Trophoblast cell (in vitro differentiated cells and primary cell): ENCODE results near the gene TK2.
A peak's percentile ranks its signal among the peaks of the same experiment; 100 is the strongest.

Source experiments
- DNase-seq, 2 donors: peaks; one replicate each; pipeline ENCODE4 v3.0.0-alpha.2; 2016
- H2AFZ ChIP-seq: 2 replicates; pipeline ENCODE4 v1.6.1; 2013; ENCODE audit warnings: low read length, moderate library complexity, mild to moderate bottlenecking; ENCODE audit not compliant: insufficient read depth, poor library complexity
- H2AK5ac ChIP-seq: 2 replicates; pipeline ENCODE4 v1.6.1; 2013; ENCODE audit warnings: mild to moderate bottlenecking, low read length
- H2BK120ac ChIP-seq: 2 replicates; pipeline ENCODE4 v1.6.1; 2013; ENCODE audit warnings: low read length, mild to moderate bottlenecking, moderate library complexity; ENCODE audit not compliant: insufficient read depth, poor library complexity
- H2BK12ac ChIP-seq: 2 replicates; pipeline ENCODE4 v1.6.1; 2013; ENCODE audit warnings: mild to moderate bottlenecking, low read length, moderate library complexity
- H2BK5ac ChIP-seq: 2 replicates; pipeline ENCODE4 v1.6.1; 2013; ENCODE audit warnings: low read length, low read depth, moderate library complexity, mild to moderate bottlenecking; ENCODE audit not compliant: poor library complexity
- H3K14ac ChIP-seq: 2 replicates; pipeline ENCODE4 v1.6.1; 2013; ENCODE audit warnings: mild to moderate bottlenecking, low read length
- H3K18ac ChIP-seq: 2 replicates; pipeline ENCODE4 v1.6.1; 2013; ENCODE audit warnings: mild to moderate bottlenecking, low read length
- H3K23ac ChIP-seq: 2 replicates; pipeline ENCODE4 v1.6.1; 2013; ENCODE audit warnings: low read length
- H3K27ac ChIP-seq: 2 replicates; pipeline ENCODE4 v1.5.1; 2013; ENCODE audit warnings: low read depth, mild to moderate bottlenecking, inconsistent platforms, low read length, moderate library complexity
- H3K27me3 ChIP-seq: 2 replicates; pipeline ENCODE4 v1.6.1; 2013; ENCODE audit warnings: inconsistent platforms, mild to moderate bottlenecking, low read length, moderate library complexity; ENCODE audit not compliant: insufficient read depth
- H3K36me3 ChIP-seq, 2 experiments: 1 replicate in 1 of 2; 2 replicates in 1 of 2; pipeline ENCODE4 v1.6.1; 2013; ENCODE audit warnings: low read length in 2 of 2, mild to moderate bottlenecking in 2 of 2, moderate library complexity in 1 of 2; ENCODE audit not compliant: insufficient read depth in 2 of 2, control insufficient read depth in 1 of 2
- H3K4ac ChIP-seq: 2 replicates; pipeline ENCODE4 v1.6.1; 2013; ENCODE audit warnings: low read depth, mild to moderate bottlenecking, low read length, moderate library complexity
- H3K4me1 ChIP-seq, 2 experiments: 1 replicate in 1 of 2; 2 replicates in 1 of 2; pipeline ENCODE4 v1.6.1; 2013; ENCODE audit warnings: low read length in 2 of 2, mild to moderate bottlenecking in 2 of 2, moderate library complexity in 1 of 2; ENCODE audit not compliant: insufficient read depth in 2 of 2, control insufficient read depth in 1 of 2
- H3K4me2 ChIP-seq: 2 replicates; pipeline ENCODE4 v1.6.1; 2013; ENCODE audit warnings: inconsistent platforms, mild to moderate bottlenecking, low read length, moderate library complexity
- H3K4me3 ChIP-seq: 2 replicates; pipeline ENCODE4 v1.5.1; 2013; ENCODE audit warnings: mild to moderate bottlenecking, low read depth, low read length, inconsistent platforms
- H3K79me1 ChIP-seq: one replicate; pipeline ENCODE4 v1.6.1; 2013; ENCODE audit warnings: low read length
- H3K79me2 ChIP-seq: 2 replicates; pipeline ENCODE4 v1.6.1; 2013; ENCODE audit warnings: low read length, mild to moderate bottlenecking; ENCODE audit not compliant: control insufficient read depth, insufficient read depth, poor library complexity
- H3K9ac ChIP-seq: 2 replicates; pipeline ENCODE4 v1.6.1; 2013; ENCODE audit warnings: mild to moderate bottlenecking, low read length
- H3K9me3 ChIP-seq: 2 replicates; pipeline ENCODE4 v1.6.1; 2013; ENCODE audit warnings: low read depth, mild to moderate bottlenecking, control low read depth, inconsistent platforms, low read length; ENCODE audit not compliant: insufficient read depth
- H4K12ac ChIP-seq: 2 replicates; pipeline ENCODE4 v1.6.1; 2013; ENCODE audit warnings: low read depth, mild to moderate bottlenecking, low read length, moderate library complexity
- H4K8ac ChIP-seq: 2 replicates; pipeline ENCODE4 v1.6.1; 2013; ENCODE audit warnings: low read depth, mild to moderate bottlenecking, low read length, moderate library complexity
- H4K91ac ChIP-seq: one replicate; pipeline ENCODE4 v1.6.1; 2013; ENCODE audit warnings: low read depth, mild to moderate bottlenecking, low read length, moderate library complexity
- WGBS: extraction: QIAGEN DNeasy Blood & Tissue Kit; methylation state at CpG from one replicate; pipeline ENCODE4 v1.1.7; 2013; ENCODE audit warnings: missing lambda C conversion rate; ENCODE audit not compliant: insufficient read length, insufficient coverage; ENCODE audit errors: extremely low coverage; 5-methylcytosine and 5-hydroxymethylcytosine counted together

Gene TK2

DNA sequence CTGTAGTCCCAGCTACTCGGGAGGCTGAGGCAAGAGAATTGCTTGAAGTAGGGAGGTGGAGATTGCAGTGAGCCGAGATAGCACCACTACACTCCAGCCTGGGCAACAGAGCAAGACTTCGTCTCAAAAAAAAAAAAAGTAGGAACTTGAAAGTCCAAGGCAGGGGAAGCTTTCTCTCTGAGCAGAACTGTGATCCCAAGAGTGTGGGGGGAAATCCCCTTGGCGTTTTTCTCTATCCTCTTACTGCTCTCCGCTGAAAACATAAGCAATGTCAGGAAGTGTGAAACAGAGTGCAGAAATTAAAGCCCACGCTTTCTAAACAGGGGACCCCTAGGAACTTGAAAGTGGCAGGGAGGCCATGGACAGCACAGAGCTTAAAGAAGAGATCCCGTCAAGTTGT lies 44.8 kb upstream of the TK2 start:
- H3K4me1 ChIP-seq, result no peaks in the 10 kb centered on the region
- no peak overlapping the region for H2BK5ac ChIP-seq
- H3K14ac ChIP-seq, result no peak overlapping the region
- no peak overlapping the region for H3K9ac ChIP-seq
- no peaks in the 10 kb centered on the region for H3K27me3 ChIP-seq
- no peak overlapping the region for H3K4me2 ChIP-seq
- no peak overlapping the region for H3K27ac ChIP-seq
- H3K18ac ChIP-seq, result no peak overlapping the region
- H2AFZ ChIP-seq, result no peak overlapping the region
- no peak overlapping the region for H4K12ac ChIP-seq
- no peak overlapping the region for H4K8ac ChIP-seq
- no peaks in the 10 kb centered on the region for H3K9me3 ChIP-seq
- DNase-seq, result peak in 1 of 2 donors; percentile 18
- H4K91ac ChIP-seq, result no peak overlapping the region
- no CpG with 5 or more reads among the region's 7 CpGs for WGBS
- H2BK120ac ChIP-seq, result no peak overlapping the region
- H3K4me3 ChIP-seq, result no peak overlapping the region
- no peak overlapping the region for H3K4ac ChIP-seq
- H2BK12ac ChIP-seq, result no peak overlapping the region
- no peaks in the 10 kb centered on the region for H3K36me3 ChIP-seq
- H2AK5ac ChIP-seq, result no peak overlapping the region
- no peaks in the 10 kb centered on the region for H3K79me1 ChIP-seq
- no peaks in the 10 kb centered on the region for H3K79me2 ChIP-seq
- H3K23ac ChIP-seq, result no peak overlapping the region

DNA sequence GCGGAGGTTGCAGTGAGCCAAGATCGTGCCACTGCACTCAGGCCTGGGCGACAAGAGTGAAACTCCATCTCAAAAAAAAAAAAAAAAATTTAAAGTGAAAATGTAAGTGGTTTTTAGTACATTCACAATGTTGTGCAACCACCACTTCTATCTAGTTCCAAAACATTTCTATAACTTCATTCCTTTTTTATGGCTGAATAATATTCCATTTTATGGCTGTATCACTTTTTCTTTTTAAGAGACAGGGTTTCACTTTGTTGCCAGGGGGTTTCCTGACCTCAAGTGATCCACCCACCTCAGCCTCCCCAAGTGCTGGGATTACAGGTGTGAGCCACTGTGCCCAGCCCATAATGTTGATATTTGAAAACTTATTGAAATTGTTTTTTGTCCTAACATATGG lies 42.9 kb upstream of the TK2 start:
- no peak overlapping the region for H2BK12ac ChIP-seq
- H2AFZ ChIP-seq, result no peak overlapping the region
- H2AK5ac ChIP-seq, result no peak overlapping the region
- no peak overlapping the region for H4K91ac ChIP-seq
- H3K4me1 ChIP-seq, result no peaks in the 10 kb centered on the region
- no peak overlapping the region for H3K27ac ChIP-seq
- no peak overlapping the region for H3K18ac ChIP-seq
- H3K4ac ChIP-seq, result no peak overlapping the region
- H3K79me1 ChIP-seq, result no peaks in the 10 kb centered on the region
- no peak overlapping the region for H4K8ac ChIP-seq
- H3K14ac ChIP-seq, result no peak overlapping the region
- H2BK5ac ChIP-seq, result no peak overlapping the region
- DNase-seq, result no peak
- H3K9me3 ChIP-seq, result no peaks in the 10 kb centered on the region
- no peaks in the 10 kb centered on the region for H3K79me2 ChIP-seq
- no peak overlapping the region for H3K4me3 ChIP-seq
- no peak overlapping the region for H2BK120ac ChIP-seq
- no peak overlapping the region for H3K9ac ChIP-seq
- H3K4me2 ChIP-seq, result no peak overlapping the region
- no peak overlapping the region for H3K23ac ChIP-seq
- H3K36me3 ChIP-seq, result no peaks in the 10 kb centered on the region
- H3K27me3 ChIP-seq, result no peaks in the 10 kb centered on the region
- no peak overlapping the region for H4K12ac ChIP-seq
- no CpG with 5 or more reads among the region's 3 CpGs for WGBS

DNA sequence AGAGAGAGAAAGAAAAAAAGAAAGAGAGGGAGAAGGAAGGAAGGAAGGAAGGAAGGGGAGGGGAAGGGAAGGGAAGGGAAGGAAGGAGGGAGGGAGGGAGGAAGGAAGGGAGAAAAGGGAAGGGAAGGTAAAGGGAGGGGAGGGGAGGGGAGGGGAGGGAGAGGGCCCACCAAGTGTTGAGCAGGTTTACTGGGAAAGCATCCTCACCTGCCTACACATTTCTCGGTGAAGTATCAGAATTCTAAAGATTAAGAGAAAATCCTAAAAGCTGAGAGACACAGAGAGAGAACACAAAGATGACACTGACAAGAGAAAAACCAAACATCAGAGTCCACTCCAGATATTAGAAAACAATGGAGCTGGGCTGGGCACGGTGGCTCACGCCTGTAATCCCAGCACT lies 42.3 kb upstream of the TK2 start:
- H3K4ac ChIP-seq, result no peak overlapping the region
- H4K91ac ChIP-seq, result no peak overlapping the region
- H3K27me3 ChIP-seq, result no peaks in the 10 kb centered on the region
- no peak overlapping the region for H3K4me2 ChIP-seq
- H4K12ac ChIP-seq, result no peak overlapping the region
- no peak overlapping the region for H3K9ac ChIP-seq
- no peak overlapping the region for H3K27ac ChIP-seq
- H2BK12ac ChIP-seq, result no peak overlapping the region
- no peaks in the 10 kb centered on the region for H3K79me2 ChIP-seq
- no peak overlapping the region for H3K14ac ChIP-seq
- H2AFZ ChIP-seq, result no peak overlapping the region
- no peak overlapping the region for H2BK5ac ChIP-seq
- H3K4me3 ChIP-seq, result no peak overlapping the region
- no peaks in the 10 kb centered on the region for H3K79me1 ChIP-seq
- no peaks in the 10 kb centered on the region for H3K9me3 ChIP-seq
- H3K36me3 ChIP-seq, result no peaks in the 10 kb centered on the region
- no peak overlapping the region for H4K8ac ChIP-seq
- no peak overlapping the region for H2AK5ac ChIP-seq
- no peak overlapping the region for H3K18ac ChIP-seq
- H2BK120ac ChIP-seq, result no peak overlapping the region
- WGBS, result no CpG with 5 or more reads among the region's 3 CpGs
- H3K23ac ChIP-seq, result no peak overlapping the region
- DNase-seq, result no peak
- H3K4me1 ChIP-seq, result no peaks in the 10 kb centered on the region

DNA sequence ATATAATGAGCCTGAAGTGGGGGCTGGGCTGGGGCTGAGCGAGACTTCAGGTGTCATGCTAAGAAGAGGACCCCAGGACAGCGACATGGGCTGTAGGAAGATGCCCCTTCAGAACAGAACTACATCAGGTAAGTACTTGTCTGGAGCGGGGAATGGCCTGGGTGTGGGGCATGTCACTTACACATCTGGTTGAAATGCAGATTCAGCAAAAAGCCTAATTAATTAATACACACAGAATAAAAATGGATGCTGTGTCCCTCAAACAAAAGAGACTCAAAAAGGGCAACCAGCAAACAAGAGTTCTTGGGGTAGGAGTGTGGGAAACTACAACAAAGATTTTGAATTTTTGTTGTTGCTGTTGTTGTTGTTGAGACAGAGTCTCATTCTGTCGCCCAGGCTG lies 41.1 kb upstream of the TK2 start:
- no peak overlapping the region for H3K4ac ChIP-seq
- no peaks in the 10 kb centered on the region for H3K79me1 ChIP-seq
- no peak overlapping the region for H3K4me2 ChIP-seq
- H2BK120ac ChIP-seq, result no peak overlapping the region
- H3K4me3 ChIP-seq, result no peak overlapping the region
- no peak overlapping the region for H4K12ac ChIP-seq
- no peak overlapping the region for H4K91ac ChIP-seq
- H3K9ac ChIP-seq, result no peak overlapping the region
- H2AFZ ChIP-seq, result no peak overlapping the region
- H3K79me2 ChIP-seq, result no peaks in the 10 kb centered on the region
- no CpG with 5 or more reads among the region's 4 CpGs for WGBS
- no peak overlapping the region for H2AK5ac ChIP-seq
- no peak overlapping the region for H3K27ac ChIP-seq
- H3K23ac ChIP-seq, result no peak overlapping the region
- no peak overlapping the region for H3K18ac ChIP-seq
- H3K4me1 ChIP-seq, result no peaks in the 10 kb centered on the region
- no peak overlapping the region for H4K8ac ChIP-seq
- no peak overlapping the region for H2BK5ac ChIP-seq
- no peaks in the 10 kb centered on the region for H3K9me3 ChIP-seq
- H3K14ac ChIP-seq, result no peak overlapping the region
- no peaks in the 10 kb centered on the region for H3K27me3 ChIP-seq
- no peak for DNase-seq
- H3K36me3 ChIP-seq, result no peaks in the 10 kb centered on the region
- no peak overlapping the region for H2BK12ac ChIP-seq
